Inflammatory macrophage (primary cell): Measurements from ENCODE around the gene PCYT1A.

Experiments used
- DNase-seq, 2 donors: peaks; one replicate each; pipeline ENCODE4 v3.0.0-alpha.2; 2020 to 2022

Gene PCYT1A

DNA sequence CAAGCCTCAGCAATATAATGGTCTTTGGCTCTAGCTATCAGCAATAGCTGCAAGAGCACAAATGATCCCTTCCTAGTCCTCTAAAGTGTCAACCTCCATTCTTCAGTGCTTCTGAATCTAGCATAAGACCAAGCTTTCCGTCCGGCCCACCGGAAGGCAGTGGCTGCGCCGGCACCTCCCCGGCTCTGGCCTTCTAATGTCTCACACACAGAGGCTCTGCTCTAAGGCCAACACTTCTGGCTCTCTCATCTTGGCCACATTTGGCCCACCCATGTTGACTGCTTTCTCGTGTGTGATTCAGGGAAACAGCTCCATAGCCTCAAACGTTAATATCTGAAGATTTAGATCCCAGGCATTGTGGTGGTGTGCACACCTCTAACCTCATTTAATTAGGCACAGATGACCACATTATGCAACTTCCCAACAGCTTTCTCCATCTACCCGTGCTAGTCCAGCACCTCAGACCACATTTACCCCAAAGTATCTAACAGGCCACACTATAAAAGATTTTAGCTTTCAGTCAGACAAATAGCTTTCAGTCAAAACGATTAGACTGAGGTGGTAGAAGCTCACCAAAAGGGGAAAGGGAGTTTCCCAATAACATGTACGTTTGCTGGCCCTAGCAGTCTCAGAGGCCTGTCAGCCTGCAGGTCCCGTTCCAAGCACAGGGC lies 51.9 kb downstream of the PCYT1A start:
- DNase-seq, result no peak

DNA sequence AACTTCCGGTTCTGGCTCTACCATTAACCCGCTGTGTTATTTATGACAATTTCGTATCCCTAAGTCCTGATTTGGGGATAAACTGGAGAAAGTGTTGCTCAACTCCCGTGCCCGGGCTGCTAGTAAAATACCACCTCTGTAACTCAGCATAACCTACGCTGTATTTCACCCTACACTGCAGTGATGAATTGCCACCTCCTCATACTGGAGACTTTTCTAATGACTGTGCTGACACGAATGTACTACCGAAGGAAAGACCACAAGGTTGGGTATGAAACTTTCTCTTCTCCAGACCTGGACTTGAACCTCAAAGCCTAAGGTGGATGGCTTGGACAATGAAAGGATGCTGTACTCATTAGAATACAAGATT lies 54.7 kb downstream of the PCYT1A start:
- no peak for DNase-seq

GRCh38 chr3:196232154-196232881 lies 55.2 kb downstream of the PCYT1A start:
- peak; percentile 29 to 57 for DNase-seq

GRCh38 chr3:196227629-196228493 lies 59.7 kb downstream of the PCYT1A start:
- DNase-seq, result no peak

DNA sequence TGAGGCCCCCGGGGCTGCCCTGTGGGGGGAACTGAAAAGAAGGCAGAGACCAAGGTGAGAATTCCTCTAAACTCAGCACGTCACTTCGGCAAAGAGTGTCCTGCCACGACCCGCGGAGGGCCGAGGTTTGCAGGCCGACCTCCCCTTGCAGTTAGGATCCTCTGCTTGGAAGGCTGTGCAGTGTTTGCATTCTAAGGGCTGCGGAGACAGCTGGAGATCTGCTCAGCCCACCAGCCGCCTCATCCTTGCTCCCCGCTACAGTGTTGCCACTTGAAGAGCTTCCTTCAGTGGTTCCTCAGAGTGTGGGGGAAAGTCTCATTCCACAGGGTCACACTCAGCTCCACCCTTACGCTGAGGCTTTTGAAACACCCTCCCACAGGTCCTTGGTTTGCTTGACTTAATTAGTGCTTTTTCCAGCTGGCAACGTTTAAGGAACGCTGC lies 60.4 kb downstream of the PCYT1A start:
- DNase-seq, result peak in 1 of 2 donors; percentile 80

DNA sequence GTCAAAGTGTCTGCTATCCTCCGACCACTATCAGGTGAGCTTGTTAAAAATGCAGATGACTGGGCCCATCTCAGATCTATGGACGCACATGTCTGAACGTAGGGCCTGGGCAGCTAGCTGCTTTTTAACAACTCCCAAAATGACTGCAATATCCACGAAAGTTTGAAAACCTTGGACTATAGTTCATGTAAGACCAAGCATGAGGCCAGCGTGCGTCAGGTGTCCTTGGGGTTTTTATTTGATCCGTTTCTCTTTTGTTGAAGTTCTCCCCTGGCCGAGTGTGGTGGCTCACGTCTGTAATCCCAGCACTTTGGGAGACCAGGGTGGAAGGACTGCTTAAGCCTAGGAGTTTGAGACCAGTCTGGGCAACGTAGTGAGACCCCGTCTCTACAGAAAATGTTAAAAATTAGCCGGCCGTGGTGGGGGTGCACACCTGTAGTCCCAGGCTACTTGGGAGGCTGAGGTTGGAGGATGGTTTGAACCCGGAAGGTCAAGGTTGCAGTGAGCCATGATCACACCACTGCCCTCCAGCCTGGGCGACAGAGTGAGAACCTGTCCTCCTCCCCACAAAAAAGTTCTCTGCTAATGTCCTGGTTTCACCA lies 61.7 kb downstream of the PCYT1A start:
- DNase-seq, result no peak

GRCh38 chr3:196225086-196225485 lies 62.4 kb downstream of the PCYT1A start:
- DNase-seq, result peak in 1 of 2 donors; percentile 33

GRCh38 chr3:196222876-196223595 lies 64.5 kb downstream of the PCYT1A start:
- no peak for DNase-seq

GRCh38 chr3:196220991-196221390 lies 66.5 kb downstream of the PCYT1A start:
- peak; percentile 66 to 68 for DNase-seq

DNA sequence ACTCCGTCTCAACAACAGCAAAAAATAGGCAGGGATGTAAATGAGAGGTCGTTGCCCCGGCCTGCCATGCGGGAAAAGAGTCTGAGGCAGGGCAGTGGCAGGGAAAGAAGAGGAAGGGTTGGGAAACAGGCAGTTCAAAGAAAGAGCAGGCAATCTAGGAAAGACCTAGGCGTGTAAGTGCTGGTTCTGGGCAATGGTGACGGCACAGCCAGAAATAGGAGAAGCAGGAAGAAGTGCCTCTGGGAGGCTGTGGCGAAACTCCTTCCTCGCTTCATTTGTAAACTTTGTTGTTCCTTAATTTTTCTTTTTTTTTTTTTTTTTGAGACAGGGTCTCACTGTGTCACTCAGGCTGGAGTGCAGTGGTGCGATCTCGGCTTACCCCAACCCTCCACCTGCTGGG lies 66.9 kb downstream of the PCYT1A start:
- DNase-seq, result peak; percentile 91 to 93

GRCh38 chr3:196219970-196220311 lies 67.6 kb downstream of the PCYT1A start:
- DNase-seq, result no peak

DNA sequence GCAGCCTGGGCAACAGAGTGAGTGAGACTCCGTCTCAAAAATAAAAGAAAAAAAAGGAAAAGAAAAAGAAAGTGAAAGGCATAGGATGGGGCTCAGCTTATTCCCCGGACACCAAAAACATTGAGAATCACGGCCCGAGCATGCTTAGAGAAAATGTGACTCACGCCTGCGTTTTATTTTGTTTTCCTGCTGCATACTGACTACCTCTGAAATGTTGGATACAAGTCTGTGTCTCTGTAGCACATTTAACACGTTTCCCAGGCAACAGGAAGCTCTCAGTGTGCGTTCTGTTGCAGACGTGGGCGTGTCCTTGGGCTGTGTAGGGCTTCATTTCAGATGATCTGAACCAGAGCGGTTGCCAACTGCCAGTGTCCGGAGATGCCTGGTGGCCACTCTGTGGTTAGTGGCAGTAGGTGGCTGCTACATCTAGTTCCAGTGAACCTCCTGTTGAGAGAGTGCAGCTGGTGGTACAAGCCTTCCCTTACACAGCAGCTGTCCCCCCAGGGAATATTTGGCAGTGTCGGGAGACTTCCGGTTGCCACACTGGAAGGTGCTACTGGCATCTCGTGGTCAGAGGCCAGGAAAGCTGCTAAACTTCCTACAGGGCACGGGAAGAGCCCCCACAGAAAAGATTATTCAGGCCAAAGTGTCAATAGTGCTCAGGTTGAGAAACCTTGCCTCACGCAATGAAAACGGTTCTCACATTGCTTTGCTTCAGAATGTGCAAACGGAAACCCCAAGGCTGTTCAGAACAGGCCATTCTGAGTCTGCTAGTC lies 68.1 kb downstream of the PCYT1A start:
- peak; percentile 86 to 87 for DNase-seq

DNA sequence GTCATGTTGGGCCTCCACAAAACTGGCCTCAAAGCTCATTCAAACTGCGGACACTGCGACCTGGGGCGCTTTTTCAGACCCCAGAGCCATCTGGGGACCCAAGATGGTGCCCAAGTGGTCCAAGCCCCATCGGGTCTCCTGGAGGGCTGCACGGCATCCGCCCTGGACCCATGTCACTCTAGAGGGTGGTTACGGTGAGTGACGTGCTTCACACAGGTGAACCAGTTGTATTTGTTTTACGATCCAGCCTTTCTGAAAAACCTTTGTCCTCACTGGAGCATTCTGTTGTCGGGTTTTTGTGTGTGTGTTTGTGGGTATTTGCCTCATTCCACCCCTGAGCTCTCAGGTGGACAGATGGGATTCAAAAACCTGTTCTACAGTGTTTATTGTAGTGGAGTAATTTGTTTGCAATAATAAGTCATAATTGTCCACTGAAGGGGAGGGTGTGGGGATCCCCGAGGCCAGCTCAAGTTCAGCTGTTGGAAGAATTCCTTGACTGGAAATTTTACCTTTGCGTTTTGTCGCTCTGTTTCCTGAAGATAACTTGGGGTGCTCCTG lies 69.3 kb downstream of the PCYT1A start:
- DNase-seq, result no peak

DNA sequence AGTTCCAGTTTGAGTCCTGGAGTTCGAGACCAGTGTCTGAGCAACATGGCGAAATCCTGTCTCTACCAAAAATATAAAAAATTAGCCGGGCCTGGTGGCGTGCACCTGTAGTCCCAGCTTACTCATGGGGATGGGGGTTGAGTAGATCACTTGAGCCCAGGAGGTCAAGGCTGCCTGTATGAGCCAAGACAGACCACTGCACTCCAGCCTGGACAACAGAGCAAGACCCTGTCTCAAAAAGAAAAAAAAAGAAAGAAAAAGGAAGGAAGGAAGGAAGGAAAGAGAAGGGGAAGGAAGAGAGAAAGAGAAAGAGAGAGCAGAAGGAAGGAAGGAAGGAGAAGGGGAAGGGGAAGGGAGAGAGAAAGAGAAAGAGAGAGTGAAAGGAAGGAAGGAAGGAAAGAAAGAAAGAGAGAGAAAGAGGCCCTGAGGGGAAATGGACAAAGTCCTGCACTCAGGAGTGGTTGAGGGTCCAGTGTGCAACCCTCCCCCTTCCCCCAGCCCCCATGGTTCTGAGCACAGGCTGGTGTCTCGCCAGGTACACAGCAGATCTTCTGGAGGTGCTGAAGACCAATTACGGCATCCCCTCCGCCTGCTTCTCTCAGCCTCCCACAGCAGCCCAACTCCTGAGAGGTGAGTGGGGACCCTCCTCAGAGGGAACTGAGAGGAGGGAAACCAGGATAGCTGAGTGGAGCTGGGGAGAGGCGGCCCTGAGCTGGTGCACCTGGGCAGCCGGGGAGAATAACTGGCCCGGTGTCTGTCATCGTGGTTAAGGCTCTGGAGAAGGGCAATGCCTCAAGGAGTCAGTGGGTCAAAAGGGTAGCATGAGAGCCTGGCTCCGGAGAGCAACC lies 70.0 kb downstream of the PCYT1A start:
- no peak for DNase-seq

GRCh38 chr3:196216681-196217211 lies 70.8 kb downstream of the PCYT1A start:
- DNase-seq, result no peak

GRCh38 chr3:196216089-196216564 lies 71.4 kb downstream of the PCYT1A start, which contains the start of gene SLC51A:
TSS of gene SLC51A (plus strand) at chr3:196216534. CDS start at chr3:196216713, 179 bp downstream.
- no peak for DNase-seq

- no peak for DNase-seq
Observed at GRCh38 chr3:196215493-196216020, 72.0 kb downstream of the PCYT1A start.

DNA sequence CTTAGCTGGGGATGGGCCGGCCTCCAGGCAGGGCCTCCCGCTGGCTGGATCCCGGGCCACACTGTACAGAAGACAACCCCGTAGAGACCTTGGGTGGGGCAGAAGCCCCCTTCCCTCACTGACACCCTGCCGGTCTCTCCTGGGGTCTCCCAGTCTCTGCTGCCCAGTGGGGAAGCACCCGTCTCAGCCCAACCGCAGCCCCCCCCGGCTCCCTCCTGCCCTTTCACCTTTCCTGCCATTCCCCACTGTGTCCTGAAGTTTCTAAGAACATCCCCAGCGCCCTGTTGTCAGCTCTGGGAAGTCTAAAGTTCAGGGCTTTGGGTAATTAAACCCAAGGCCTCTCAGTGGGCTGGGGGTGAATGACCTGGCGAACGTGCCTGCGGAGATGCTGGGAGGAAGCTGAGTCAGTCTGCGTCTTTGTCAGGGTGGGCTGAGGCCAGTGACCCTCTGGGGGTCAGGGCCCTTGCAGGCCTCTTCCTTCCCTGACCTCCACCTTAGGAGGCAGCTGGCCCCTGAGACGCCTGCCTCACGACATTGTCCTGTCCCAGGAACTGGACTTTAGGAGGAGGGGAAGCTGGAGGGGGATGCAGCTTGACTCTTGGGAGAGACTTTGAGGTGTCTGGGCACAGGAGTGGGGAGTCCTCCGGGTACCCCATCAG lies 72.6 kb downstream of the PCYT1A start:
- DNase-seq, result no peak
